ENCODE measurements around the gene WASL. TPM values are rescaled to one million over a fixed set of nuclear protein-coding genes. Genes with fewer than 3 reads are reported as not detected.
A peak's percentile ranks its signal among the peaks of the same experiment; 100 is the strongest.

Gene WASL
- total and polyA plus RNA-seq, 2 of the 13 experiments (the other 11 are each of a cell fraction or from before 2014, with no cell fraction given) = 7.9 to 12.8 TPM

GRCh38 chr7:123748734-123749536 is at the start of gene WASL (continued):
- TF ChIP-seq ZNF598 (CRISPR knock-in tag; IDR thresholded peaks at IDR 0.05; ENCODE audit: borderline replicate concordance) (peak; percentile 37; the same call in 1 of the 2 replicates), SMC3 (IDR thresholded peaks at IDR 0.05; ENCODE audit: low read length) (no peak), CAMTA2 (CRISPR knock-in tag; IDR thresholded peaks at IDR 0.05; ENCODE audit: borderline replicate concordance) (no peak), ZNF883 (CRISPR knock-in tag; IDR thresholded peaks at IDR 0.05; ENCODE audit: not compliant biosample characterization) (no peak), NFIC (IDR thresholded peaks at IDR 0.05; ENCODE audit: low read length) (no peak; the same call in 1 of the 2 replicates), CCAR2 (optimal IDR thresholded peaks at IDR 0.05; ENCODE audit: low read depth, low read length) (peak; percentile 36), TCF7 (IDR thresholded peaks at IDR 0.05; ENCODE audit: low read depth) (no peak), ZNF329 (CRISPR knock-in tag; IDR thresholded peaks at IDR 0.05; ENCODE audit: low read depth) (0 out of 2 replicates have a peak, but pooled peaks have one; percentile 22), IRX3 (CRISPR knock-in tag; IDR thresholded peaks at IDR 0.05; ENCODE audit: borderline replicate concordance, low read depth) (no peak), SALL2 (CRISPR knock-in tag; IDR thresholded peaks at IDR 0.05) (peak; percentile 73), HOXA9 (CRISPR knock-in tag; IDR thresholded peaks at IDR 0.05; ENCODE audit: borderline replicate concordance) (0 out of 2 replicates have a peak, but pooled peaks have one; percentile 73), ZNF652 (CRISPR knock-in tag; IDR thresholded peaks at IDR 0.05; ENCODE audit: borderline replicate concordance, low read depth) (no peak), ZNF10 (CRISPR knock-in tag; IDR thresholded peaks at IDR 0.05; ENCODE audit: borderline replicate concordance, low read depth) (no peak), WIZ (CRISPR knock-in tag; IDR thresholded peaks at IDR 0.05) (peak; percentile 67; the same call in 1 of the 2 replicates), TBX3 (IDR thresholded peaks at IDR 0.05; ENCODE audit: borderline replicate concordance) (no peak), EZH2 (conservative IDR thresholded peaks at IDR 0.05; ENCODE audit: low read depth, low read length) (no peak), POGK (CRISPR knock-in tag; conservative IDR thresholded peaks at IDR 0.05) (peak; percentile 89; the same call in 1 of the 2 replicates), SNAPC5 (CRISPR knock-in tag; IDR thresholded peaks at IDR 0.05; ENCODE audit: borderline replicate concordance) (no peak)
- TF ChIP-seq, protein P1, sequence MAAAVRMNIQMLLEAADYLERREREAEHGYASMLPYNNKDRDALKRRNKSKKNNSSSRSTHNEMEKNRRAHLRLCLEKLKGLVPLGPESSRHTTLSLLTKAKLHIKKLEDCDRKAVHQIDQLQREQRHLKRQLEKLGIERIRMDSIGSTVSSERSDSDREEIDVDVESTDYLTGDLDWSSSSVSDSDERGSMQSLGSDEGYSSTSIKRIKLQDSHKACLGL (CRISPR knock-in tag; IDR thresholded peaks at IDR 0.05) = peak; percentile 47; the same call in 1 of the 2 replicates
- TF ChIP-seq, protein P2, sequence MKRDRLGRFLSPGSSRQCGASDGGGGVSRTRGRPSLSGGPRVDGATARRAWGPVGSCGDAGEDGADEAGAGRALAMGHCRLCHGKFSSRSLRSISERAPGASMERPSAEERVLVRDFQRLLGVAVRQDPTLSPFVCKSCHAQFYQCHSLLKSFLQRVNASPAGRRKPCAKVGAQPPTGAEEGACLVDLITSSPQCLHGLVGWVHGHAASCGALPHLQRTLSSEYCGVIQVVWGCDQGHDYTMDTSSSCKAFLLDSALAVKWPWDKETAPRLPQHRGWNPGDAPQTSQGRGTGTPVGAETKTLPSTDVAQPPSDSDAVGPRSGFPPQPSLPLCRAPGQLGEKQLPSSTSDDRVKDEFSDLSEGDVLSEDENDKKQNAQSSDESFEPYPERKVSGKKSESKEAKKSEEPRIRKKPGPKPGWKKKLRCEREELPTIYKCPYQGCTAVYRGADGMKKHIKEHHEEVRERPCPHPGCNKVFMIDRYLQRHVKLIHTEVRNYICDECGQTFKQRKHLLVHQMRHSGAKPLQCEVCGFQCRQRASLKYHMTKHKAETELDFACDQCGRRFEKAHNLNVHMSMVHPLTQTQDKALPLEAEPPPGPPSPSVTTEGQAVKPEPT (CRISPR knock-in tag; IDR thresholded peaks at IDR 0.05; ENCODE audit: low read depth) = 0 out of 2 replicates have a peak, but pooled peaks have one; percentile 21
